Measurements from ENCODE around the gene CHTF8.

DNA sequence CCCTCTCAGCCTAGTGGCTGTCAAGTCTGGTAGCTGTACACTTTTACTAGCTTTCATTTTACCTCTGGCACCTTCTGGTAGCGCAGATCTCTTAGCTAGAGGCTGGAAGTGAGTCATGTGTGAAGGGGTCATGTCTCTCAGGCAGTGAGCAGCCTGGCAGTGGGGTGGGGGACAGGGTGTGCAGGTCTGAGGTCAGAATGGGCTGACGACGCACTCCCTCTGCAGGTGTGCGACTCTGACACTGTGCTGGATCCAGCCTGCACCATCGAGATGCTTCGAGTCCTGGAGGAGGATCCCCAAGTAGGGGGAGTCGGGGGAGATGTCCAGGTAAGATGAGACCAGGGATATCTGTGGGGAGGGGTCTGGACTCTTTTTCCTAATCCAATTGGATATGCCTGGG is 19.2 kb downstream of the CHTF8 start:
- TF ChIP-seq CTCF (IDR thresholded peaks at IDR 0.05) = no peak
- TF ChIP-seq TEAD4 (IDR thresholded peaks at IDR 0.05; ENCODE audit: borderline replicate concordance, insufficient read depth) = no peak
- TF ChIP-seq TAF1 (IDR thresholded peaks at IDR 0.05; ENCODE audit: borderline replicate concordance, low read depth, low read length) = no peak
- no peak for TF ChIP-seq EP300 (IDR thresholded peaks at IDR 0.05; ENCODE audit: borderline replicate concordance in 1 of 2, low read depth in 1 of 2, low read length in 1 of 2)
- no peak for TF ChIP-seq RCOR1 (IDR thresholded peaks at IDR 0.05; ENCODE audit: low read length)
- no peak for TF ChIP-seq USF1 (IDR thresholded peaks at IDR 0.05; ENCODE audit: borderline replicate concordance, low read depth)
- no peak for TF ChIP-seq POLR2AphosphoS5 (IDR thresholded peaks at IDR 0.05; ENCODE audit: low read depth, low read length)
- TF ChIP-seq RXRA (IDR thresholded peaks at IDR 0.05; ENCODE audit: borderline replicate concordance, low read depth) = no peak
- TF ChIP-seq RFX5 (IDR thresholded peaks at IDR 0.05; ENCODE audit: low read length) = no peak
- no peak for TF ChIP-seq ELF1 (IDR thresholded peaks at IDR 0.05)
- no peak for TF ChIP-seq GATA2 (CRISPR knock-in tag; IDR thresholded peaks at IDR 0.05)
- no peak for TF ChIP-seq SIN3A (IDR thresholded peaks at IDR 0.05; ENCODE audit: borderline replicate concordance, low read depth, low read length)

Data from SK-N-SH (cell line).